HG02970 (cell line): Measurements from ENCODE around the gene CFAP77.

Experiments used
- ATAC-seq: cut with Tn5 transposase; IDR thresholded peaks from one replicate; pipeline ENCODE4 v1.9.1; 2021; ENCODE audit warnings: mild to moderate bottlenecking, moderate library complexity, moderate number of reproducible peaks; ENCODE audit not compliant: unreplicated experiment, low FRiP score

The CFAP77 gene

DNA sequence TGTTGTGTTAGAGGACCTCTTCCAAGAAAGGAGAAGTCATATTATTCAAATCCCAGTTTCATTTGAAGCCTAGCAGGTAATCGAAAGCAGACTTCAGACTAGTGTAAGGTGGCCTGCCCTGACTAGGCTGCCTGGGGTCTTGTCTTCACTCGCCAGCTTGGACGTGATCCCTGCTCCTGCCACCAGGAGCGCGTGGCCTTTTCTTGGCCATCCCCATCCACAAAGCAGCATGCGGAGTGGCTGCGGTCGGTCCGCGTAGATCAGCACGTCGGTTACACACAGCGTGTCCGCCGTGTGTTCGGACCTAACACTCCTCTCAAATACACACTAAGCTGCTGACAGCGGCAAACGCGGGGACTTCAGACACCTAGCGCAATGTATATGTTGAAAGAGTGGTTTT, 37.3 kb downstream of the CFAP77 start:
- no peak for ATAC-seq

DNA sequence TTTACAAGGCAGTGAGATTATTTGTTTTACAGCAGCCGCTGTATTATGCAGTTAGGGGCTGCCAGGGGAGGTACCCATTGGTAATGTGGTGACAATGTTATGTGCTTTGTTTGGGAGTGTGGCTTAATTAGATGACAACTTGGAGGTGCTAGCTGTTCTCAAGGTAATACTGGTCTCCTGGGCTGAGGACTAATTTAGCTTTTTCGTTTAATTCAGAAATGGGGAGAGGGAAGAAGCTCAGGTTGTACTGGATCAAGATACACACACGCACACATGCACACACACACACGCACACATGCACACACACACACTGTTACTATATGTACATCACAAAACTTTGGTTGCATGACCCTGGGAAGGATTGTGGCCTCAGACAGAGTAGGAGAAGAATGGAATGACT, 37.9 kb downstream of the CFAP77 start:
- no peak for ATAC-seq

DNA sequence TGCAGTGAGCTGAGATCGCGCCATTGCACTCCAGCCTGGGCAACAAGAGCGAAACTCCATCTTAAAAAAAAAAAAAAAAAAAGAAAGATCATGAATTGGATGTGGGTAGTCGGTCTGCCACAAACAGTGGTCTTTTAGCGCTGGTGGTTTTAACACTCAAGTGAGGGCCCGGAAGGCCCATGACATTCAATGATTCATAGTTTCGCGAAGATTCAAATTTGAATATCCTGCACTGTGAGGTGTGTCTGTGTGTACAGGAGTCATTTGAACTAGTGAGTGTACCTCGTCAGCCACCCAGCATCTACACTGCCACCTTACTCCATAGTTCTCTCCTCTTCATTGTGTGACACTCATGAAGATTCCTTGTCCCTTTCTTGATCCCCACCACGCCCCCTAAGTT, 41.3 kb downstream of the CFAP77 start:
- ATAC-seq = no peak

DNA sequence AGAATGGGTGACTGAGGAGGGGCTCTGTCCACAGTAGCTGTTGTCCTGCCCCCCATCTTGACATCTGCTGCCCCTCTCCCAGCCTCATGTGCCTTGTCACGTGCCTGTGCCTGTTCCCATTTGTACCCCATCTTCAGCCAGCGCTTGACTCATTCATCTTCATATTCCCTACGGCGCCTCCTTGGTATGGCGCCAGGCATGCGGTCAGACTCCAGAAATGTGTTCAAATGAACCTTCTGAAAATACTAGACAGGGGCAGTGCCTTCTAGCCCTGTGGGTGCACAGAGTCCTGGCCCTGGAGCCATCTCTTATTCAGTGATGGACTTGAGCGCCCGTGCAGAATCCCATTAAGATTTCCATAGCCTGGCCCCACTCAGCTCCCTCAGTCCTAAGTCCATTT, 46.2 kb downstream of the CFAP77 start:
- no peak for ATAC-seq

DNA sequence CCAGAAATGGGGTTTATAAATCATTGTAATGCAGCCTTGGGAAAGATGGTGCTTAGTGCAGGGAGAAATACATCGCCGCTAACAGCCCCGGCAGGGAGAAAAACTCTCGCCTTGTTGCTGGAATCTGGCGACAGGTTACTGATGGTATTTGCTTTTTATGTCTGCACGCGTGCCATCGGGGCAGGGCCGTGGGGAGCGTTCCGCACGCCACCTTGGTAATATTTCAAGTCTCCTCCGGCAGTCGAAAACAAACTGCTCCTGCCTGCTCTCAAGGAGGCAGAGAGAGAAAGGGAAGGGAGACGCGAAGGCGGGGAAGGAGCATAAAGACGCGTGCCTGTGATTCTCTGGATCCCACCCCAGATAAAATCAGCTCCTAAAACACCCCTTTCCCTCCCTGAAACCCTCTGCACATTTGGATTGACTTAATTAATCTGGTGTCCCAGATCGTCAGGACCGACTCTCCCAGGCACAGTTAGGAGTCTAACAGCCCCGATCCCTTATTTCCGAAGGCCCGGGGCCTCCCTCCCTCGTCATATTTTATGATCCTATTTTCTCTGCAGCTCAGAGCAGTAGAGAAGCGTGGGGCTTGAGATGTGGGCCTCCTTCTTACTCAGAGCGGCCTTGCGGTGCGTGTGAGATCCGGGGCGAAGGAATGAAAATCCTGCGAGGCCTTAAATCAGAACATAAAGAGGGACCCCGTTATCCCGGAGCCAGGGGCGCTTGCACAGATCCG, 47.7 kb downstream of the CFAP77 start:
- no peak for ATAC-seq

DNA sequence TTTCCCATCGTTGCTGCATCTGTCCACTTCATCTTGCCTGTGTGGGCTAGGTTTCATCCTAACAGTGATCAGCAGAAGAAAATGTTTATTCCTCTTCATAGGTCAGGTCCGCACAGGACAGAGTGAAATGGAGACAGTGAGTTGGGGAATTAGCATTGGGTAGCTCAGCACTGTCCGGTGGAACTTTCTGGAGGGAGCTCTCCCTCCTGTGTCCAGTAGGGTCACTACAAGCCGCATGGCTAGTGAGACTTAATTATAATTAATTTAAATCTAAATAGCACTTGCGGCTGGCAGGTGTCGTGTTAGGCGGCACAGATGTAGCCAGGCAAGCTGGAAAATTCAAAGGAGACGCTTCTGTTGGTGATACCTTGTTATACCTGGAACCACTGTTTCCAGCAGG, 48.4 kb downstream of the CFAP77 start:
- no peak for ATAC-seq

DNA sequence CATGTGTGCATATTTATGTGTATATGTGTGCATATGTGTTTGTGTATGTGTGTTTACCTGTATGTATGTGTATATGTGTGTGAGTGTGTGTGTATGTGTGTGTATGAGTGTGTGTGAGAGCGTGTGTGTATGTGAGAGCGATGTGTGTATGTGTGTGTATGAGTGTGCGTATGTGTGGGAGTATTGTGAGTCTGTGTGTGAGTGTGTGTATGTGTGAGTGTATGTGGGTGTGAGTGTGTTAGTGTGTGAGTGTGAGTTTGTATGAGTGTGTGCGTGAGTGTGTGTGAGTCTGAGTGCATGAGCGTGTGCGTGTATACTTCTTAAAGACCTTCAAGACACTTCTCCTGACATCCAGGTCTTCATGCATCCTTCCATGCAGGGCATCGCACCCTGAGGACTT, 49.6 kb downstream of the CFAP77 start:
- ATAC-seq = no peak

DNA sequence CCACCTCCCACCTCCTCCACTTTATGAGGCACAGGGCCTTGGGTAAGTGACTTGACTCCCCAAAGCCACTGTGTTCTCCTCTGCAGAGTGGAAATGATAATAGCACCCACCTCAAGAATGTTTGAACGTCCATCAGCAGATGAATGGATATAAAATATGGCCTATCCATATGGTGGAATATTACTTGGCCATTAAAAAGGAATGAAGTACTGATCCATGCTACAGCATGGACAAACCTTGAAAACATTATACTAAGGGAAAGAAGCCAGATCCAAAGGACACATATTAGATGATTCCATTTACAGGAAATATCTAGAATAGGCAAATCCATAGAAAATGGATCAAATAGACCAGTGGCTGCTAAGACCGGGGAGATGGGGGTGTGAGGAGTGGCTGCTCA, 50.2 kb downstream of the CFAP77 start:
- ATAC-seq = no peak

DNA sequence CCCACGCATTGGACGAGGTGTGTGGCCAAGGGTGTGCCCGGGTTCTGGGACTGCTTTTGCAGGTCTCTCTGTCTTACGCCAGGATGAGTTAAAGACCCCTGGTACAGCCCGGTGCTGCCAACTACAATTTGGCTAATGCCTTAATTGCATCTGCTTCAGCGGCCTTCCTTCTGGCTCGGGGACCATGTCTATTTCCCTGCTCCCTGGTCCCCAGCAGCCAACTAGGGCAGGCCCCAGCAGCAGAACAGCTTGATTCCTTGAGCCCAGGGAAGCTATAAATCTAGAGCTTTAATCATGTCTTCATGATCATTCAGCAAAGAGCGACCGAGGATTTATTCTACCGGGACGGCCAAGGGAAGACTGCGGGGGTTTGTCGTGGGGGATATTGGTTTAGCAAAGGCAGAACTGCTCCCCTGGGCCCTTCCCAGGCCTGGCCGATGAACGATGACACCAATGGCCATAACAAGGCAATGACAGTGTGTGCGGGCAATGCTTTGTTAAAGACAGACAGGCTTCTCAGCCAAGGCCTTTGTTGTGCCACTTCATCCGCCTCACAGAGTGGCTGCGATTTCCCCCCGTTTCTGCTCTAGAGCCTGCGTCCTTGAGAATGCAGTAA, 51.4 kb downstream of the CFAP77 start:
- no peak for ATAC-seq

DNA sequence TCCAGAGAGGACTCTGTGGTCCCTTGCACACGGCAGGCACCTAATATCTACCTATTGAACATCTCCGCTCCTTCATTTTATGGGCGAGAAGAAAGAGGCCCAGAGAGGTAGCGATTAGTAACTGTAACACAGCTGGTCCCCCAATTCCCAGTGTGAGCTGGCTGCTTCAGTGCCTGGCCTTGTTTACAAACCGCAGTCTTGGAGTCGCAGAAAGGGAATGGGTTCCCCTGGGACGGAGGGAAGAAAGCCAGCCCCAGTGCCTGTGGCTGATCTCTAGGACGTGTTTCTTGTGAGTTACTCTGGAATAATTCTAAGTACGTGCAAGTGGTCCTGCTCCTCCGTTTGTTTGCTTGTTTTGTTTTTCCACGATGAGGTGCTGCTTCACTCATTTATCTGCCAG, 52.0 kb downstream of the CFAP77 start:
- no peak for ATAC-seq

DNA sequence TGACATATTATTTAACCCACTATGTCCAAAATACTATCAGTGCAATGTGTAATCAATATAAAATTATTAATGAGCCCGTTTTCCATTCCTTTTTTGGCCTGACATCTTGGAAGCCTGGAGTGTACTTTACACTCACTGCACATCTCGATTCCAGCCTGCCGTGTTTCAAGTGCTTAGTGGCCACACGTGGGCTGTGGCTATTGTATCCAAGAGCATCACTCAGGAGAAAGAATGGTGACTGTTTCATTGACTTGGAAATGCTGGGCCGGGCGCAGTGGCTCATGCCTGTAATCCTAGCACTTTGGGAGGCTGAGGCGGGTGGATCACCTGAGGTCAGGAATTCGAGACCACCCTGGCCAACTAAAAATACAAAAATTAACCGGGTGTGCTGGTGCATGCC, 54.5 kb downstream of the CFAP77 start:
- no peak for ATAC-seq

DNA sequence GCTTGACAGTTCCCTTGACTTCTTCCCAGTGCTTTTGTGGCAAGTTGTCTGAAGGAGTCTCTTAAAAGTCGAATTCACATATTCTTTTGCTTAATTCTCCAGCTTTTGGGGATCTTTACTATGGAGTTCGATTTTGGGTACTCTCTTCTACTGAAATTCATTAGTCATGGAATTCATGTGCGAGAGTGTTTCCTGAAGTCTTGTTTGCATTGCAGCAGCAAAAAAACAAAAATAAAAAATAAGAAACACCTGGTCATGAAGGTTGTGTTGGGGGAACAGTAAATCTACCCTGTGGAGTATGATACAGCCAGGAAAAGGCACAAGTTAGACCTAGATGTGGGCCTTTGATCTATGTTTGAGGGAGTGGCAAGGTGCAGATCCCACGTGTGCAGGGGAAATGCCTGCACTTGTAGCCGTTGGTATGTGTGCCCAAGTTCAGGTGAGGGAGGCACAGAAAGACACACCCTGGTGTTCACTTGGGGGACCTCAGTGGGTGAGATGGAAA, 55.2 kb downstream of the CFAP77 start:
- ATAC-seq = no peak

DNA sequence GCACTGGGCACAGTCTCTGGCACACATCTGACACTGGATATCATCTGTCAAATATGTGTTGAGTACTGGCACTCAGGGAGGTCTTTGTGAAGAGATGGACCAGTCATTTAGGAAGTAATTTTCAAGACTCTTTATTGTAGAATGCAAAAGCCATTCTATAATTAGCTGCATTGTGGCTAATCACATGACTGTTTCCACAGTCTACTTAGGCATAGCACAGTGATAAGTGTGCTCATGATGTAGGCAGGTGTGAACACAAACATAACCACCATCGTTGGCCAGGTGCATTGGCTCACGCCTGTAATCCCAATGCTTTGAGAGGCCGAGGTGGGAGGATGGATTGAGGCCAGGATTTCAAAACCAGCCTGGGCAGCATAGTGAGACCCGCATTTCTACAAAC, 62.2 kb downstream of the CFAP77 start:
- ATAC-seq = no peak

DNA sequence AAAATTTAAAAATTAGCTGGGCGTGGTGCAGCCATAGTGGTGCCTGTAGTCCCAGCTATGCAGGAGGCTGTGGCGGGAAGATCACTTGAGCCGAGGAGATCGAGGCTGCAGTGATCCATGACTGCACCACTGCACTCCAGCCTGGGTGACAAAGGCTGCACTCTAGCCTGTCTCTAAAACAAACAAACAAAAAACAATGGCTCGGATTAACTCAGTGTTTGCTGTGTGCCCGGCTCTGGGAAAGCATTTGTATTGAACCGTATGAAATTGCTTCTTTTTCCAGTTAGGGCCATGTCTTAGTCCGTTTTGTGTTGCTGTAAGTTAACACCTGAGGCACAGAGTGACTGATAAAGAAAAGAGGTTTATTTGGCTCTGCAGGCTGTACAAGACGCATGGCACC, 62.6 kb downstream of the CFAP77 start:
- ATAC-seq = no peak

DNA sequence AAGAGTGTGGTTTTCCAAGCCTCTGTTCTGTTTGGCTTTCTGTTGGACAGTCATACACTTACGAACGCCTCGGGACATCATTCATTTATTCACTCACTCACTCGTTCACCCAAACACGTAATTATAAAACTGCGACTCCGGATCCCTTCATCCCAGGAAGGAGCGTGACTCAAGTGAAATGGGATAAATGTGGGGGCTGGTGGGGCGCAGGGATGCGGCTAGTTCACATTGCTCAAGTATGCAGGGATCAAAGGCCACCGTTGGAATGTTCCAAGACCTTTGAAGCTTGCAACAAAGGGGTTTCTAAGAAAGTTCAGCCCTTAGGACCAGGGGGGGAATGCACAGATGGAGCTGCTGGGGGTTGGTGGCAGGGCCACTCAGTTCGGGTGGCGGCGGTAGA, 64.2 kb downstream of the CFAP77 start:
- no peak for ATAC-seq

DNA sequence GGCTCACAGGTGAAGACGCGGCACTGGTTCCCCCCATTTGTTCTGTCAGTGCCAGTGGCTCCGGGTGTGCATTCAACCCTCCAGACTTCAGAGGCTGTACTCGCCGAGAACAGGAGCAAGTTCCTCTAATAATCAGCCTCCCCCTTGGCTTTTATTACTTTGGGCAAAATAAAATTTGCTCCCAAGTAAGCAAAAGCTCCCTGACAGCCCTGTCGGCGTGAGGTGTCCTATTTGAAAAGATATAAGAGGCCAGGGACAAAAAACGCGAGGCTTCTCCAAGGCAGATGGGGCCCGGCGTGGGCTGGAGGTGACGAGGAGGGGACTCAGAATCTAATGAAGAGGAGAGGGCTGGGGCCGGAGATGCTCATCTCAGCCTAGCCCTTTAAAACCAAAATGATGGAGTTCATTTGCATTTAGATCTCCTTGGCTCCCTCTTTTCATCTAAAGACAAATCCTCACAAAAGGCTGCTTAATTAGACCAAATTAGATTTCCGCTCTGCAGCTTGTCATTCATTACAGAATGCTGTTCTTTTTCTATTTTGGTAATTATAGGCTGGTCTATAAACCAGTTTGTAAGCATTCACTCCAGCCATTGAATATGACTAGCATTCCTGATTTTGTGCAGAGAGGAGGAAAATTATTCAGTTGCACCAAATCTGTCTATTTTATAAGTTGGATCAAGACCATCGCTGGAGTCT, 68.5 kb downstream of the CFAP77 start:
- ATAC-seq = no peak

DNA sequence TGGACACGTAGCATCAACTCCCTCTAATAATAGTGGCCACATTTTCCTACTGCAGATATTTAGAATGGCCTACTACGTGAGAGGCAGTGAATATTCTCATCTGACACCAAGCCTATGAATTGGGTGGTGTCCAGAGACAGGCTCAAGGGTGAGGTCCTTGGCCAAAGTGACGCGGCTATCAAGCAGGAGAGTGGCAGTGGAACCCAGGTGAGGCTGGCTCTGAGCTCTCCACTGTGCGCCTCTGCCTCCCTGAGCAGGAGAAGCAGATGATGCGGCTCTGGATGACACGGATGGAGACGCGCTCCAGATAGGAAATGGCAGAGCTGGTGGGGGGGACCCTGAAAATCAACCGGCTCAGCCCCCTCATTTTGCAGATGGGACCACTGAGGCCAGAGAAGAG, 69.7 kb downstream of the CFAP77 start:
- ATAC-seq = no peak

DNA sequence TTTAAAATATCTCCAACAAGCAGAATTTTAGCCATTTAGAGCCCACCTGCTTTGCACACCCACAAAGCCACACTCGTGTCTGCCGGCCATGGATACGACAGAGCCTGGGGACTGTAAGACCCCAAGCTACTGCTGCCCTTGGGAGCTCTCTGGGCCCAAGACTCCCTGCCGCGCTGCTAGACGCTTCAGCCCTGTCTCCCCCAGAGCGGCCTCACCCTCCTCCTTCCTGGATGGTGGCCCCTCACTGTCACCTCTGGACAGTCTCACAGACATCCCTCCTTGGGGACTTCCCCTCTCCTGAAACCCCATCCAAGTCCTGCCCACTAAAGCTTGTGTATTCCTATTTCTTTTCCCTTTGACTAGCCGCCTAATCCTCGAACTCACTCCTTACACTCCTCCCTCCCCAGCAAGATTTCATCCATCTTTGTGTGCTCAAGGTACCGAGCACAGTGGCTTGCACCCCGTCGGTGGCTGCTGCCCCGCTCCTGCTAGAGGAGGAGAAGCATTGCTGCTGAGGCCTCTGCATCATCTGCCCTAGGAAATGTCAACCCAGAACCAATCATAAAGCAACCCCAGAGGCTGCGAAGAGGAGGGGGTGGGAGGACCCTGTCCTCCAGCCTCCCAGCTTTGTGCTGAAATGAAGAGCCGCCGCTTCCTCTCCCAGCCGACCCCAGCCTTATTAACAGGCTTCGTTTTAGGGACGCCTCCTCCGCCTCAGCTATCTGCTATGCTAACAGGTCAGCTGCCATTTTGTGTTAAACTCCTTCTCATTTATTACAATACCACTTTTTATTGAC, 71.2 kb downstream of the CFAP77 start:
- no peak for ATAC-seq

DNA sequence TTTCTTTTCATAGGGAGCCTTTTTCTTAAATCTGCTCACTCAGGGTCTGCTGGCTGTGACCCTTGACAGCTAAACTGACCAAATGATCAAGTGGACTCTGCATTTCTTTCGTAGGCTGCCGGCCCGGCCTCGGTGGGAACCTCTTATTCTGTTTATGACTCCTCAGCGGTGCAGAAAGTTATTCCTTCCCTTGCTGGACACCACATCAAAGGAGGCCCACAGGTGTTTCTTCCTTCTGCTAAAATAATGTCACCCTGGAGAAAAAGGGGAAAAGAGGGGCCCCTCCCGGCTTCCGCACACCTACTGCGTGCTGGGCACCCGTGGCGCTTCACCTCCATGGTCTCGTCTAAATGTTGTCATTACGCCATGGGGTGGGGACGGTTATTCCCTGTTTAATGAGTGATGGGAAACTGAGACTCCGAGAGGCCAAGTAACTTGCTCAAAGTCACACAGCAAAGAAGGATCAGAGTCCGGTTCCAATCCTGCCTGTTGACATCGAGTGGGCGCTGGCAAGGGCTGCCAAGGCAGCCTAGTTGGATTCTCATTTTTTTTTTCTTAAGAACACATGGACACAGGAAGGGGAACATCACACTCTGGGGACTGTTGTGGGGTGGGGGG, 72.3 kb downstream of the CFAP77 start:
- ATAC-seq = no peak

DNA sequence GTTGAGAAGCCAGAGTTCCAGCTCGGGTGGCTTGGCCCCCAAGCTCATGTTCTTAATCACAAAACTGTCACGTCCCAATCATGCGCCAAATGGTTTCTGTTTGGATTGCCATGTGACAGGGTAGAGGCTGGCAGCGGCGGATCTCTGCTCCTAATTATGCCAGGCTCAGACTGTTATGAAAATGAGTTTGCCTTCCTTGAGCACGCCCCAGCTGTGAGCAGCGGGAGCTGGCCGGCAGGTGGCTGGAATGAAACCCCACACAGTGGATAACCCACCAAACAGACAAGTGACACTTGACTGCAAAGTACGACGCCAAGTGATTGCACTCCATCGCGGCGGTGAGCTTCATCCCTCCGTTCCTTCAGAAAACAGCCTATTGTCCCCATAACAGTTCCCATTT, 75.4 kb downstream of the CFAP77 start:
- no peak for ATAC-seq
